OCI-LY1 (cell line): ENCODE results near the gene CORIN.

Source experiments
- CTCF ChIP-seq: fragments of 200-600 bp; sonication (generic), shearing (Covaris generic); IDR thresholded peaks from 2 replicates; pipeline ENCODE4 v1.5.1; 2017; ENCODE audit warnings: mild to moderate bottlenecking, antibody characterized with exemption, low read length, moderate library complexity, mixed read lengths
- EZH2 ChIP-seq: fragments of 200-600 bp; sonication (generic), shearing (Covaris generic); IDR thresholded peaks from 2 replicates; pipeline ENCODE4 v1.8.0; 2017; ENCODE audit warnings: borderline replicate concordance, mixed run types, mild to moderate bottlenecking, antibody characterized with exemption, low read length, moderate library complexity, mixed read lengths

- TF ChIP-seq CTCF (no peak), EZH2 (no peak)
Observed at GRCh38 chr4:47615385-47615784, 222.5 kb downstream of the CORIN start.
